Mesenchymal stem cell (in vitro differentiated cells and primary cell): Measurements from ENCODE around the gene CLTB.

Source experiments
- DNase-seq: peaks from one replicate; pipeline ENCODE4 v3.0.0-alpha.2; 2013
- H2AFZ ChIP-seq: one replicate; pipeline ENCODE4 v1.6.1; 2013; ENCODE audit warnings: low read depth, mild to moderate bottlenecking, control low read depth, inconsistent platforms, low read length, moderate library complexity
- H2AK5ac ChIP-seq: 2 replicates; pipeline ENCODE4 v1.6.1; 2013; ENCODE audit warnings: low read length, moderate library complexity, mild to moderate bottlenecking, inconsistent platforms; ENCODE audit not compliant: severe bottlenecking
- H2BK120ac ChIP-seq: one replicate; pipeline ENCODE4 v1.6.1; 2013; ENCODE audit warnings: low read depth, mild to moderate bottlenecking, inconsistent platforms, low read length, moderate library complexity
- H2BK12ac ChIP-seq, 2 experiments: one replicate each; pipeline ENCODE4 v1.6.1; 2013; ENCODE audit warnings: inconsistent platforms in 2 of 2, low read length in 2 of 2, mild to moderate bottlenecking in 2 of 2, moderate library complexity in 2 of 2, control low read depth in 1 of 2
- H2BK15ac ChIP-seq: one replicate; pipeline ENCODE4 v1.6.1; 2013; ENCODE audit warnings: mild to moderate bottlenecking, low read depth, inconsistent platforms; ENCODE audit not compliant: poor library complexity, severe bottlenecking
- H2BK5ac ChIP-seq: 2 replicates; pipeline ENCODE4 v1.6.1; 2013; ENCODE audit warnings: low read depth, mild to moderate bottlenecking, low read length, control low read depth, inconsistent platforms; ENCODE audit not compliant: poor library complexity, severe bottlenecking
- H3K14ac ChIP-seq, 2 experiments: one replicate each; pipeline ENCODE4 v1.6.1; 2013; ENCODE audit warnings: inconsistent platforms in 2 of 2, low read length in 2 of 2, control low read depth in 1 of 2, mild to moderate bottlenecking in 1 of 2, moderate library complexity in 1 of 2
- H3K18ac ChIP-seq, 2 experiments: one replicate each; pipeline ENCODE4 v1.6.1; 2013; ENCODE audit warnings: inconsistent platforms in 2 of 2, low read length in 2 of 2, control low read depth in 1 of 2, low read depth in 1 of 2, mild to moderate bottlenecking in 1 of 2
- H3K23ac ChIP-seq, 2 experiments: one replicate each; pipeline ENCODE4 v1.6.1; 2013; ENCODE audit warnings: inconsistent platforms in 2 of 2, low read length in 2 of 2, mild to moderate bottlenecking in 2 of 2, moderate library complexity in 2 of 2, control low read depth in 1 of 2
- H3K27ac ChIP-seq: 2 replicates; pipeline ENCODE4 v1.5.1; 2013; ENCODE audit warnings: mild to moderate bottlenecking, moderate library complexity, low read length, control low read depth, inconsistent platforms; ENCODE audit not compliant: poor library complexity, severe bottlenecking
- H3K27me3 ChIP-seq, 2 experiments: 2 replicates each; pipeline versions ENCODE4 v1.6.1 to v1.7.0; 2013; ENCODE audit warnings: low read length in 2 of 2, mild to moderate bottlenecking in 2 of 2, moderate library complexity in 2 of 2, control low read depth in 1 of 2, inconsistent platforms in 1 of 2; ENCODE audit not compliant: control insufficient read depth in 1 of 2, insufficient read depth in 1 of 2
- H3K36me3 ChIP-seq, 2 experiments: 2 replicates each; pipeline versions ENCODE4 v1.6.1 to v1.7.0; 2013; ENCODE audit warnings: low read length in 2 of 2, control low read depth in 1 of 2, inconsistent platforms in 1 of 2, low read depth in 1 of 2, mild to moderate bottlenecking in 1 of 2; ENCODE audit not compliant: insufficient read depth in 2 of 2, control insufficient read depth in 1 of 2
- H3K4ac ChIP-seq, 2 experiments: one replicate each; pipeline ENCODE4 v1.6.1; 2013; ENCODE audit warnings: inconsistent platforms in 2 of 2, low read length in 2 of 2, mild to moderate bottlenecking in 2 of 2, moderate library complexity in 2 of 2, control low read depth in 1 of 2, low read depth in 1 of 2
- H3K4me1 ChIP-seq: 2 replicates; pipeline ENCODE4 v1.6.1; 2013; ENCODE audit warnings: low read depth, low read length, control low read depth; ENCODE audit not compliant: control insufficient read depth, insufficient read depth
- H3K4me2 ChIP-seq: 2 replicates; pipeline ENCODE4 v1.6.1; 2013; ENCODE audit warnings: low read length, mild to moderate bottlenecking, inconsistent platforms; ENCODE audit not compliant: poor library complexity, severe bottlenecking
- H3K4me3 ChIP-seq, 2 experiments: 2 replicates each; pipeline versions ENCODE4 v1.5.1 to v1.7.0; 2013; ENCODE audit warnings: low read length in 2 of 2, mild to moderate bottlenecking in 2 of 2, control low read depth in 1 of 2, low read depth in 1 of 2; ENCODE audit not compliant: insufficient read depth in 1 of 2
- H3K79me1 ChIP-seq: replicated peaks from 2 replicates; pipeline ENCODE4 v1.6.1; 2013; ENCODE audit warnings: mild to moderate bottlenecking, control low read depth, low read length, inconsistent platforms; ENCODE audit not compliant: poor library complexity, severe bottlenecking
- H3K9ac ChIP-seq: 2 replicates; pipeline ENCODE4 v1.7.0; 2013; ENCODE audit warnings: mild to moderate bottlenecking, low read length, moderate library complexity
- H3K9me3 ChIP-seq: 2 replicates; pipeline ENCODE4 v1.7.0; 2013; ENCODE audit warnings: mild to moderate bottlenecking, low read length; ENCODE audit not compliant: control insufficient read depth
- H4K8ac ChIP-seq: one replicate; pipeline ENCODE4 v1.6.1; 2013; ENCODE audit warnings: inconsistent platforms, mild to moderate bottlenecking, low read length, moderate library complexity
- H4K91ac ChIP-seq: one replicate; pipeline ENCODE4 v1.6.1; 2013; ENCODE audit warnings: mild to moderate bottlenecking, low read length, inconsistent platforms
- WGBS: methylation state at CpG from one replicate; pipeline ENCODE4 v1.1.7; 2013; ENCODE audit warnings: mixed read lengths; 5-methylcytosine and 5-hydroxymethylcytosine counted together

CLTB gene

DNA sequence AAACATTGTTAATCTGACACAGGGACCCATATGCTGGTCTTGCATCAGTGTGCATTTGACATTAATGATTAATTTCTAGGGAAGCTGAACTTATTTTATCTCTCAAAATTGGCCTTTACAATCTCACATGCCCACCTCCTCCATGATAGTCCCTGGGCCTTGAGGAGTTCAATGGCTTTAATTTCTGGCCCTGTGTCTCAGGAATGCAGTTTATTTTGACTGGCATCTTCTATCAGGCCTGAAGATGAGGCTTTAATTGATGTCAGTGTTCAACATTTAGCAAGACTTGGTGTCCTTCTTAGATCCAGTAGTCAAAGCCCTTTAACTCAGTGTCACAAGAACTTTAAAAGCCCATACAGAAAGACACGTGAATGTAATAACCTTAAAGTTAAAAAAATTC is 10.5 kb upstream of the CLTB start:
- DNase-seq, result no peak
- Histone ChIP-seq H2BK5ac (no peak overlapping the region), H3K9me3 (no peaks in the 10 kb centered on the region), H3K27ac (no peak overlapping the region), H3K27me3 (peaks cover 0 to 4% of the 10 kb centered on the region in 2 experiments), H3K4ac (no peak overlapping the region), H2AFZ (no peak overlapping the region), H3K79me1 (no peaks in the 10 kb centered on the region), H3K4me1 (peaks cover under 1% of the 10 kb centered on the region), H3K4me3 (no peak overlapping the region), H3K36me3 (no peaks in the 10 kb centered on the region), H4K91ac (no peak overlapping the region), H3K23ac (no peak overlapping the region), H3K4me2 (no peak overlapping the region), H3K9ac (no peak overlapping the region), H2BK120ac (no peak overlapping the region), H4K8ac (no peak overlapping the region), H2BK12ac (no peak overlapping the region), H3K18ac (no peak overlapping the region), H2AK5ac (no peak overlapping the region), H2BK15ac (no peak overlapping the region), H3K14ac (no peak overlapping the region)
- WGBS, result 86% methylated on average over 1 of the region's 1 CpG

DNA sequence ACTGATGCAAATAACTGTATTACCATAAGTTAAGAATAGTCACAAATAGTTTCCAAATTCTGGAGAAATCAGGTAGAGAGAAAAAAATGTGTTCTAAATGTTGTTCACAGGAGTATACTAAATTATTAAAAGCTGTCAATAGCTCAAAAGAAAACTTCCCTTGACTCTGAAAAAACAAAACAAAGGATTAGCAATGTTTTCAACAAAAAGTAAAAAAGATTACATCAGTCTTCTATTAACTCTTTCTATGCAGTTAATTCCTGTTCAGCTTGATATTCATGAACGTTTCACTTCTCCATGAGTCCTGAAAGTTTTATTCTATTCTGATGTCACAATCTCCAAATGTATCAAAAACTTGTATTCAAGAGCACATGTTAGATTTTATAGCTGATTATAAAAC is 9.5 kb upstream of the CLTB start:
- Histone ChIP-seq H3K4me3 (no peak overlapping the region), H3K4ac (no peak overlapping the region), H4K8ac (no peak overlapping the region), H3K36me3 (no peaks in the 10 kb centered on the region), H4K91ac (no peak overlapping the region), H3K14ac (no peak overlapping the region), H3K4me1 (no peaks in the 10 kb centered on the region), H2BK12ac (no peak overlapping the region), H3K27ac (no peak overlapping the region), H3K4me2 (no peak overlapping the region), H2BK120ac (no peak overlapping the region), H2BK5ac (no peak overlapping the region), H3K27me3 (peaks cover 0 to 4% of the 10 kb centered on the region in 2 experiments), H3K23ac (no peak overlapping the region), H3K18ac (no peak overlapping the region), H3K79me1 (no peaks in the 10 kb centered on the region), H3K9me3 (no peaks in the 10 kb centered on the region), H3K9ac (no peak overlapping the region), H2AFZ (no peak overlapping the region), H2AK5ac (no peak overlapping the region), H2BK15ac (no peak overlapping the region)
- WGBS, result 100% methylated on average over 1 of the region's 1 CpG
- DNase-seq, result no peak

GRCh38 chr5:176425138-176425537 is 8.8 kb upstream of the CLTB start:
- no peak overlapping the region for H3K23ac ChIP-seq
- no peak overlapping the region for H2BK15ac ChIP-seq
- no peak overlapping the region for H3K9ac ChIP-seq
- WGBS, result 40% methylated on average over 1 of the region's 1 CpG
- no peak overlapping the region for H3K27ac ChIP-seq
- H3K9me3 ChIP-seq, result no peaks in the 10 kb centered on the region
- no peaks in the 10 kb centered on the region for H3K4me1 ChIP-seq
- H3K27me3 ChIP-seq, result peaks cover 0 to 11% of the 10 kb centered on the region in 2 experiments
- H3K4me2 ChIP-seq, result no peak overlapping the region
- H2AFZ ChIP-seq, result no peak overlapping the region
- no peak overlapping the region for H4K8ac ChIP-seq
- no peak overlapping the region for H2BK12ac ChIP-seq
- no peaks in the 10 kb centered on the region for H3K36me3 ChIP-seq
- H3K14ac ChIP-seq, result no peak overlapping the region
- no peak overlapping the region for H2BK5ac ChIP-seq
- H3K79me1 ChIP-seq, result no peaks in the 10 kb centered on the region
- H2BK120ac ChIP-seq, result no peak overlapping the region
- no peak overlapping the region for H2AK5ac ChIP-seq
- H3K4ac ChIP-seq, result no peak overlapping the region
- H3K4me3 ChIP-seq, result no peak overlapping the region
- no peak overlapping the region for H3K18ac ChIP-seq
- H4K91ac ChIP-seq, result no peak overlapping the region
- DNase-seq, result no peak

DNA sequence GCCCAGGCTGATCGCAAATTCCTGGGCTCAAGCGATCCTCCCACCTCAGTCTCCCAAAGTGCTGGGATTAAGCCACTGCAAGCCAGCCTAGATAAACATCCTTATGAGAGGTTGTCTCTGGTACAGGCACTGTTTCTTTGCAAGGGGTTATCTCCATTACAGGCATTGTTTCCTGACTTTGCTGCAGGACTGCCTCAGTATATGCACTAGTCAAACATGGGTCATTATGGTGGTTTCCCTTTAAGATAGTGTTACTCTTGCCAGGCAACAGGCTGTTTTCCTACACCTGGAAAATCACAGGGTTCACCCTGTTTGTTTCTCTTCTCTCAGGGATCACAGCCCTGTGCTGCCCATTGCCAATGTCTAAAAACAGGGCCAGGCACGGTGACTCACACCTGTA is 7.8 kb upstream of the CLTB start:
- 96% methylated on average over 3 of the region's 3 CpGs for WGBS
- DNase-seq, result no peak
- Histone ChIP-seq H3K79me1 (no peaks in the 10 kb centered on the region), H3K18ac (no peak overlapping the region), H2AK5ac (no peak overlapping the region), H2BK120ac (no peak overlapping the region), H4K91ac (no peak overlapping the region), H2BK15ac (no peak overlapping the region), H3K14ac (no peak overlapping the region), H4K8ac (no peak overlapping the region), H2BK5ac (no peak overlapping the region), H3K23ac (no peak overlapping the region), H3K36me3 (no peaks in the 10 kb centered on the region), H3K4me1 (no peaks in the 10 kb centered on the region), H3K4me2 (no peak overlapping the region), H3K9ac (no peak overlapping the region), H3K9me3 (no peaks in the 10 kb centered on the region), H3K27ac (no peak overlapping the region), H3K4me3 (no peak overlapping the region), H3K4ac (no peak overlapping the region), H2AFZ (no peak overlapping the region), H3K27me3 (peaks cover 0 to 15% of the 10 kb centered on the region in 2 experiments), H2BK12ac (no peak overlapping the region)
